HepG2 (cell line): ENCODE data around the gene TBC1D10B. TPM values are rescaled to one million over a fixed set of nuclear protein-coding genes. Genes with fewer than 3 reads are reported as not detected.

ENCODE experiments used
- ELF3 ChIP-seq: IDR thresholded peaks from 2 replicates; pipeline ENCODE4 v1.6.1; 2016; ENCODE audit warnings: missing genetic modification reagents, missing compliant biosample characterization
- HDAC6 ChIP-seq: fragments of 200-600 bp; sonication (generic); IDR thresholded peaks from 2 replicates; pipeline ENCODE4 v1.7.0; 2017; ENCODE audit warnings: mild to moderate bottlenecking, antibody characterized with exemption, low read length, low read depth
- MTF1 ChIP-seq: sonication (generic); formaldehyde crosslinking; IDR thresholded peaks from 2 replicates; pipeline ENCODE4 v1.5.0; 2020; ENCODE audit warnings: missing genetic modification reagents
- NFE2L1 ChIP-seq: sonication (generic); formaldehyde crosslinking; IDR thresholded peaks from 2 replicates; pipeline ENCODE4 v1.4.0; 2020; ENCODE audit warnings: missing genetic modification reagents, mild to moderate bottlenecking, borderline replicate concordance
- TAF15 ChIP-seq: fragments of 200-400 bp; formaldehyde crosslinking; IDR thresholded peaks from one replicate; pipeline ENCODE4 v1.6.1; 2018; ENCODE audit warnings: mild to moderate bottlenecking, low read depth, low read length; ENCODE audit not compliant: poor library complexity, severe bottlenecking
- ZFP41 ChIP-seq: sonication (generic); formaldehyde crosslinking; IDR thresholded peaks from 2 replicates; pipeline ENCODE4 v1.4.0; 2020; ENCODE audit warnings: mild to moderate bottlenecking, missing genetic modification reagents, borderline replicate concordance
- ZNF317 ChIP-seq: sonication (generic); formaldehyde crosslinking; IDR thresholded peaks from 2 replicates; pipeline ENCODE4 v1.5.0; 2020; ENCODE audit warnings: mild to moderate bottlenecking, missing genetic modification reagents
- ZNF501 ChIP-seq: sonication (generic); formaldehyde crosslinking; IDR thresholded peaks from 2 replicates; pipeline ENCODE4 v1.5.1; 2020; ENCODE audit warnings: mild to moderate bottlenecking, moderate library complexity, missing genetic modification reagents
- ZNF510 ChIP-seq: sonication (generic); formaldehyde crosslinking; IDR thresholded peaks from 2 replicates; pipeline ENCODE4 v1.4.0; 2020; ENCODE audit warnings: low read depth, mild to moderate bottlenecking, missing genetic modification reagents
- ZNF530 ChIP-seq: sonication (generic); formaldehyde crosslinking; IDR thresholded peaks from 2 replicates; pipeline ENCODE4 v1.5.0; 2020; ENCODE audit warnings: low read depth, mild to moderate bottlenecking, missing genetic modification reagents
- ZSCAN31 ChIP-seq: sonication (generic); formaldehyde crosslinking; IDR thresholded peaks from 2 replicates; pipeline ENCODE4 v1.5.0; 2020; ENCODE audit warnings: low read depth, mild to moderate bottlenecking, missing genetic modification reagents
- polyA plus RNA-seq, 8 experiments: library from polyadenylated mRNA; depleted of rRNA in 3 of 8; stranded (reverse) in 7 of 8; unstranded in 1 of 8; fragments of >200 nt; fragmentation: Illumina TruSeq in 4 of 8; extraction: Trizol in 4 of 8; gene quantifications; 2 replicates each; pipeline versions ENCODE4 v1.2.1 to v1.2.3, GENCODE V29; 2011 to 2016; ENCODE audit warnings: low read depth in 4 of 8, missing spikeins in 1 of 8, mixed read lengths in 1 of 8; ENCODE audit not compliant: insufficient read depth in 1 of 8
- total RNA-seq, 5 experiments: library from RNA; depleted of rRNA; stranded (reverse); fragments of >200 nt; fragmentation: Illumina TruSeq; extraction: Trizol; gene quantifications; 2 replicates each; pipeline ENCODE4 v1.2.3, GENCODE V29; 2016; ENCODE audit warnings: low read depth in 1 of 5
- TF ChIP-seq, protein P1 (sequence below): sonication (generic); formaldehyde crosslinking; IDR thresholded peaks from 2 replicates; pipeline ENCODE4 v1.5.1; 2020; ENCODE audit warnings: missing genetic modification reagents, mild to moderate bottlenecking, borderline replicate concordance
- TF ChIP-seq, protein P2 (sequence below): sonication (generic); formaldehyde crosslinking; IDR thresholded peaks from 2 replicates; pipeline ENCODE4 v1.4.0; 2020; ENCODE audit warnings: mild to moderate bottlenecking, missing genetic modification reagents
- TF ChIP-seq, protein P3 (sequence below), 2 experiments: fragments of 450-650 bp in 1 of 2; sonication (generic) in 1 of 2; formaldehyde crosslinking in 1 of 2; IDR thresholded peaks; 2 replicates each; pipeline versions ENCODE4 v1.6.1 to v1.8.0; 2016 to 2022; ENCODE audit warnings: antibody characterized with exemption in 1 of 2, mild to moderate bottlenecking in 1 of 2, missing genetic modification reagents in 1 of 2

TBC1D10B gene
- total and polyA plus RNA-seq, 2 of the 13 experiments (the other 11 are each of a cell fraction or from before 2014, with no cell fraction given) = 15.7 to 24.8 TPM

DNA sequence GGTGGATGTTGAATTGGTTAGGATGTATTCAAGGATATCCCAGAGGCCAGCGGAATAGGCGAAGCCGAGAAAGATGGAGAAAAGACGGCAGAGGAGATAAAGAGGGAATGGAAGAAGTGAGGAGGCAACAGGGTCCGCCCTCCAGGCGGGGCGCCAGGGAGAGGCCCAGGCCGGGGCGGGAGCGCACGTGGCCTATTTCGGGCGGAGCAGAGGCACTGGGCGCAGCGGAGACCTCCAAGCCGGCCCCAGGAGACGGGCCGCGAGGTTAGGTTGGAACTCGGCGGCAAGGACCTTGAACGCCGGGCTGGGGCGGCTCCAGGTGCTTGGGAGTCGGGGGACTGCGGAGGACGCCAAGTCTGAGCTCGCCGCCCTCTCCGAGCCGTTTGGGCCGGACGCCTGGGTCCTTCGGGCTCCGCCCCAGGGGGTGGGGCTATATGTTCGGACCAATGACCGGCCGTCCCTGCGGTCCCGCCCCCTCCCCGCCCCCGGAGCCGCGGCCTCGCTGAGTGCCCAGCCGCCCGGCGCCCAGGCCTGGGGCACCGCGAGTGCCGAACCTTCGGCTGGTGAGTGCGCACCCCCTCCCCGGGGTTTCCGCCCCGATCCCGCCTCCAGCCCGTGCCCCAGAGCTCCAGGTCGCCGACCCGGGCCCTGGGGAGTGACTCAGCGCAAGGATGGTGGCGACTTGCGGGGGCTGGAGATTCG is 37.0 kb upstream of the TBC1D10B start, which contains the start of gene ZNF771 (continued):
- no peak for TF ChIP-seq ZFP41
- TF ChIP-seq ZNF530 (CRISPR knock-in tag) = no peak
- peak; percentile 60; the same call in 1 of the 2 replicates for TF ChIP-seq NFE2L1 (CRISPR knock-in tag)
- TF ChIP-seq, protein P1, sequence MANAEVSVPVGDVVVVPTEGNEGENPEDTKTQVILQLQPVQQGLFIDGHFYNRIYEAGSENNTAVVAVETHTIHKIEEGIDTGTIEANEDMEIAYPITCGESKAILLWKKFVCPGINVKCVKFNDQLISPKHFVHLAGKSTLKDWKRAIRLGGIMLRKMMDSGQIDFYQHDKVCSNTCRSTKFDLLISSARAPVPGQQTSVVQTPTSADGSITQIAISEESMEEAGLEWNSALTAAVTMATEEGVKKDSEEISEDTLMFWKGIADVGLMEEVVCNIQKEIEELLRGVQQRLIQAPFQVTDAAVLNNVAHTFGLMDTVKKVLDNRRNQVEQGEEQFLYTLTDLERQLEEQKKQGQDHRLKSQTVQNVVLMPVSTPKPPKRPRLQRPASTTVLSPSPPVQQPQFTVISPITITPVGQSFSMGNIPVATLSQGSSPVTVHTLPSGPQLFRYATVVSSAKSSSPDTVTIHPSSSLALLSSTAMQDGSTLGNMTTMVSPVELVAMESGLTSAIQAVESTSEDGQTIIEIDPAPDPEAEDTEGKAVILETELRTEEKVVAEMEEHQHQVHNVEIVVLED (CRISPR knock-in tag) = peak; percentile 64; the same call in 1 of the 2 replicates
- no peak for TF ChIP-seq MTF1 (CRISPR knock-in tag)
- peak; percentile 95 for TF ChIP-seq ZSCAN31 (CRISPR knock-in tag)
- TF ChIP-seq ELF3 (CRISPR knock-in tag) = peak; percentile 66; the same call in 1 of the 2 replicates
- TF ChIP-seq TAF15 = no peak
- TF ChIP-seq ZNF317 (CRISPR knock-in tag) = peak; percentile 82
- TF ChIP-seq, protein P2, sequence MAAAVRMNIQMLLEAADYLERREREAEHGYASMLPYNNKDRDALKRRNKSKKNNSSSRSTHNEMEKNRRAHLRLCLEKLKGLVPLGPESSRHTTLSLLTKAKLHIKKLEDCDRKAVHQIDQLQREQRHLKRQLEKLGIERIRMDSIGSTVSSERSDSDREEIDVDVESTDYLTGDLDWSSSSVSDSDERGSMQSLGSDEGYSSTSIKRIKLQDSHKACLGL (CRISPR knock-in tag) = peak; percentile 98
- no peak for TF ChIP-seq HDAC6
- peak; percentile 93 for TF ChIP-seq ZNF501
- TF ChIP-seq ZNF510 (CRISPR knock-in tag) = peak; percentile 97; the same call in 1 of the 2 replicates
- TF ChIP-seq, protein P3, sequence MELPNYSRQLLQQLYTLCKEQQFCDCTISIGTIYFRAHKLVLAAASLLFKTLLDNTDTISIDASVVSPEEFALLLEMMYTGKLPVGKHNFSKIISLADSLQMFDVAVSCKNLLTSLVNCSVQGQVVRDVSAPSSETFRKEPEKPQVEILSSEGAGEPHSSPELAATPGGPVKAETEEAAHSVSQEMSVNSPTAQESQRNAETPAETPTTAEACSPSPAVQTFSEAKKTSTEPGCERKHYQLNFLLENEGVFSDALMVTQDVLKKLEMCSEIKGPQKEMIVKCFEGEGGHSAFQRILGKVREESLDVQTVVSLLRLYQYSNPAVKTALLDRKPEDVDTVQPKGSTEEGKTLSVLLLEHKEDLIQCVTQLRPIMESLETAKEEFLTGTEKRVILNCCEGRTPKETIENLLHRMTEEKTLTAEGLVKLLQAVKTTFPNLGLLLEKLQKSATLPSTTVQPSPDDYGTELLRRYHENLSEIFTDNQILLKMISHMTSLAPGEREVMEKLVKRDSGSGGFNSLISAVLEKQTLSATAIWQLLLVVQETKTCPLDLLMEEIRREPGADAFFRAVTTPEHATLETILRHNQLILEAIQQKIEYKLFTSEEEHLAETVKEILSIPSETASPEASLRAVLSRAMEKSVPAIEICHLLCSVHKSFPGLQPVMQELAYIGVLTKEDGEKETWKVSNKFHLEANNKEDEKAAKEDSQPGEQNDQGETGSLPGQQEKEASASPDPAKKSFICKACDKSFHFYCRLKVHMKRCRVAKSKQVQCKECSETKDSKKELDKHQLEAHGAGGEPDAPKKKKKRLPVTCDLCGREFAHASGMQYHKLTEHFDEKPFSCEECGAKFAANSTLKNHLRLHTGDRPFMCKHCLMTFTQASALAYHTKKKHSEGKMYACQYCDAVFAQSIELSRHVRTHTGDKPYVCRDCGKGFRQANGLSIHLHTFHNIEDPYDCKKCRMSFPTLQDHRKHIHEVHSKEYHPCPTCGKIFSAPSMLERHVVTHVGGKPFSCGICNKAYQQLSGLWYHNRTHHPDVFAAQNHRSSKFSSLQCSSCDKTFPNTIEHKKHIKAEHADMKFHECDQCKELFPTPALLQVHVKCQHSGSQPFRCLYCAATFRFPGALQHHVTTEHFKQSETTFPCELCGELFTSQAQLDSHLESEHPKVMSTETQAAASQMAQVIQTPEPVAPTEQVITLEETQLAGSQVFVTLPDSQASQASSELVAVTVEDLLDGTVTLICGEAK (IDR thresholded peaks at IDR 0.05) = no peak
- TF ChIP-seq, protein P3 (CRISPR knock-in tag; IDR thresholded peaks at IDR 0.05) = peak; percentile 90
